ENCODE results near the gene USP21.

Gene USP21

DNA sequence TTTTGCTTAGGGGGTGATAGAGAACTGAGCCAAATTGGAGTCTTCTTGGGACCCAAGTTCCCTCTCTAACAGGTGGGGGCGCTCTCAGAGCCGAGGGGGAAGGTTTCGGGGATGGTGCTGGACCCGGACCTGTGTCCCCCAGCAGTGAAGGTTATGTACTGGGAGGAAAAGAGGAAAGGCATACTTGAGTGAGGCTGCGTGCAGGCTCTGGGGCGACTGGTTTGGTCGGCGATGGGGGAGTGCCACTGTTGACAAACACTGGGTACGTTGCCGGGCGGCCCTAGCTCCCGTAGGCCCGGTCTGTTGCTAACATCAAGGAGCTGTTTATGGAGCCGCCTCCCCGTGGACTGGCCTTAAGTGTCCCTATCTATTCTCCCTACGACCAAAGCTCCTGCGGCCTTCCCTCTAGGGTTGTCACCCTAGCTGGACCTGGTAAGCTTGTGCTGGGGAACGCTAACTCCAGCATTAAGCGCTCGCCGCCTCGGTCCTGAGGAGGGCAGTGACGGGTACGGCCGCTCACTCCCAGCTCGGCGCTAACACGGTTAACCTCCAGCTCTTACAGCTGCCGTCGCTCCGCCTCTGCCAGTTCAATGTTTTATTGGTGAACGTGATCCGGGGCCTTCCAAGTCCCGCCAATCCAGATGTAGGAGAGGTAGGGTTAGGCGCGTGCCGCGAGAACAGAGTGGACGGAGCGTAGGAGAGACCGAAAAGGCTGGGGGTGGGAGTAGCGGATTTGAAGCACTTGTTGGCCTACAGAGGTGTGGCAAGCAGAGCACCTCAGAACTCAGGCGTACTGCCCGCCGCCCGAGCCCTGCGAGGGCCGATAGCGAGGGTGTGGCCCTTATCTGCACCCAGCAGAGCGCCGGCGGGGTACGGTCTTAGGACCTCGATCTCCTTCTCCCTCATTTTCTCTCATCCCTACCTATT, 6.7 kb downstream of the USP21 start, which contains the start of gene PPOX:
TSS of gene PPOX (plus strand) at position 685 of the 927 bp plus-strand sequence. CDS start 422 bp downstream, outside the sequence.
- peak; percentile 92 for DNase-seq (ENCODE audit: extremely low spot score)
- CTCF ChIA-PET, result interaction anchor here (0.7 to 4.5 kb wide), 25 partner anchors 9 to 217 kb away, joined by 3 to 32 read pairs (median 5); partner anchors contain the start of genes B4GALT3, CFAP126, NDUFS2 and NIT1
- POLR2A ChIA-PET, result interaction anchor here (0.5 to 1.7 kb wide), 14 partner anchors 8 to 184 kb away, joined by 3 to 11 read pairs (median 4); partner anchors contain the start of genes ARHGAP30, DEDD, F11R and NDUFS2
- TF ChIP-seq, protein P1, sequence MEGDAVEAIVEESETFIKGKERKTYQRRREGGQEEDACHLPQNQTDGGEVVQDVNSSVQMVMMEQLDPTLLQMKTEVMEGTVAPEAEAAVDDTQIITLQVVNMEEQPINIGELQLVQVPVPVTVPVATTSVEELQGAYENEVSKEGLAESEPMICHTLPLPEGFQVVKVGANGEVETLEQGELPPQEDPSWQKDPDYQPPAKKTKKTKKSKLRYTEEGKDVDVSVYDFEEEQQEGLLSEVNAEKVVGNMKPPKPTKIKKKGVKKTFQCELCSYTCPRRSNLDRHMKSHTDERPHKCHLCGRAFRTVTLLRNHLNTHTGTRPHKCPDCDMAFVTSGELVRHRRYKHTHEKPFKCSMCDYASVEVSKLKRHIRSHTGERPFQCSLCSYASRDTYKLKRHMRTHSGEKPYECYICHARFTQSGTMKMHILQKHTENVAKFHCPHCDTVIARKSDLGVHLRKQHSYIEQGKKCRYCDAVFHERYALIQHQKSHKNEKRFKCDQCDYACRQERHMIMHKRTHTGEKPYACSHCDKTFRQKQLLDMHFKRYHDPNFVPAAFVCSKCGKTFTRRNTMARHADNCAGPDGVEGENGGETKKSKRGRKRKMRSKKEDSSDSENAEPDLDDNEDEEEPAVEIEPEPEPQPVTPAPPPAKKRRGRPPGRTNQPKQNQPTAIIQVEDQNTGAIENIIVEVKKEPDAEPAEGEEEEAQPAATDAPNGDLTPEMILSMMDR (IDR thresholded peaks at IDR 0.05; ENCODE audit: control extremely low read depth, extremely low read depth, low read depth, missing control alignments), result peak; percentile 58

- TF ChIP-seq, protein P1 (IDR thresholded peaks at IDR 0.05; ENCODE audit: control extremely low read depth, extremely low read depth, low read depth, missing control alignments), result no peak
- POLR2A ChIA-PET, result interaction anchor here (0.6 to 1.7 kb wide), 7 partner anchors 9 to 121 kb away, joined by 3 to 8 read pairs (median 5); partner anchors contain the start of genes ARHGAP30, NDUFS2, TOMM40L and USF1
- DNase-seq (ENCODE audit: extremely low spot score), result no peak
- CTCF ChIA-PET, result interaction anchor here (0.7 to 4.5 kb wide), 20 partner anchors 10 to 272 kb away, joined by 3 to 32 read pairs (median 6); partner anchors contain the start of genes B4GALT3, TOMM40L and UFC1
Observed at GRCh38 chr1:161166669-161167548, 7.6 kb downstream of the USP21 start.

DNA sequence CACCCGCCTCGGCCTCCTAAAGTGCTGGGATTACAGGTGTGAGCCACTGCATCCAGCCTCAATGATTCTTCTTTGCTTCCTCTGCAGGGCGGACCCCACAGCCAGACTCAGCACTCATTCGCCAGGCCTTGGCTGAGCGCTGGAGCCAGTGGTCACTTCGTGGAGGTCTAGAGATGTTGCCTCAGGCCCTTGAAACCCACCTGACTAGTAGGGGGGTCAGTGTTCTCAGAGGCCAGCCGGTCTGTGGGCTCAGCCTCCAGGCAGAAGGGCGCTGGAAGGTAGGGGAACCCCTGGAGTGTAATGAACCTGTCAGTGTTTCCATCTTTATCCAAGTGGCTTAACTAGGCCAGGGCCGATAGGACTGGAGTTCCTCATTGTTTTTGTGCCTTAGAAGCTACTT, 9.6 kb downstream of the USP21 start:
- CTCF ChIA-PET, result interaction anchor here (4.5 kb wide), 1 partner anchor 8 kb away, joined by 22 read pairs; the partner anchor contains the start of gene B4GALT3
- TF ChIP-seq, protein P1 (IDR thresholded peaks at IDR 0.05; ENCODE audit: control extremely low read depth, extremely low read depth, low read depth, missing control alignments), result no peak
- no peak for DNase-seq (ENCODE audit: extremely low spot score)
- POLR2A ChIA-PET, result no interaction called here

- CTCF ChIA-PET, result interaction anchor here (1.0 to 2.4 kb wide), 4 partner anchors 10 to 55 kb away, joined by 6 to 11 read pairs (median 7); partner anchors contain the start of gene TOMM40L
- POLR2A ChIA-PET, result interaction anchor here (0.5 kb wide), 1 partner anchor 50 kb away, joined by 4 read pairs; no protein-coding TSS in a partner anchor
- DNase-seq (ENCODE audit: extremely low spot score), result no peak
- TF ChIP-seq, protein P1 (IDR thresholded peaks at IDR 0.05; ENCODE audit: control extremely low read depth, extremely low read depth, low read depth, missing control alignments), result no peak
Observed at GRCh38 chr1:161171191-161171590, 11.9 kb downstream of the USP21 start.

- DNase-seq (ENCODE audit: extremely low spot score), result no peak
- POLR2A ChIA-PET, result no interaction called here
- TF ChIP-seq, protein P1 (IDR thresholded peaks at IDR 0.05; ENCODE audit: control extremely low read depth, extremely low read depth, low read depth, missing control alignments), result no peak
- CTCF ChIA-PET, result interaction anchor here (1.0 to 2.4 kb wide), 3 partner anchors 9 to 20 kb away, joined by 6 to 11 read pairs (median 6); no protein-coding TSS in a partner anchor
Observed at GRCh38 chr1:161171696-161172095, 12.4 kb downstream of the USP21 start.
